ENCODE data around the gene TRMU. TPM values are rescaled to one million over a fixed set of nuclear protein-coding genes. Genes with fewer than 3 reads are reported as not detected.

Gene TRMU
- total RNA-seq, 1 experiment from 2014 or later, result 73.9 TPM

DNA sequence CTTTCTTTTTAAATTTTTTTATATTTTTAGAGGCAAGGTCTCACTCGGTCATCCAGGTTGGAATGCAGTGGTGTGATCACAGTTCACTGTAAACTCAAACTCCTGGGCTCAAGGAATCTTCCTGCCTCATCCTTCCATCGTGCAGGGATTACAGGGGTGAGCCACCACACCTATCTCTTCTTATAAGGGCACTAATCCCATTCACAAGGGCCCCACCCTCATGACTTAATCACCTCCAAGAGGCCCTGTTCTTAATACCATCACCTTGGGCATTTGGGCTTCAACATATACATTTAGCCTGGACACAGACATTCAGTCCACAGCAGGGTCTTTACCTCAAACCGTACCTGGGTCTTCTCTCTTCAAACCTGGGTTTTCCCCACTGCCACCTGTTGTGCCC lies 43.3 kb upstream of the TRMU start:
- POLR2A ChIA-PET, result no interaction called here
- BruUV-seq (replicated peaks), result no TSS peak
- peaks cover 43% of the 10 kb centered on the region for H3K36me3 Mint-ChIP-seq (ENCODE audit: insufficient read depth, unreplicated experiment)

GRCh38 chr22:46292732-46293131 lies 42.8 kb upstream of the TRMU start:
- intact Hi-C loops (cut with micrococcal nuclease; ENCODE audit: unreplicated experiment), result no loop called here
- no peaks in the 10 kb centered on the region for H3K9me3 Mint-ChIP-seq (ENCODE audit: unreplicated experiment)
- H3K4me1 Mint-ChIP-seq (ENCODE audit: low read depth, unreplicated experiment), result peaks cover 10% of the 10 kb centered on the region
- H3K4me1 ChIP-seq, result peaks cover 8% of the 10 kb centered on the region; the same call in 1 of the 2 replicates
- no peak overlapping the region for H3K4me3 ChIP-seq (ENCODE audit: low read depth, low read length)
- DNase-seq, result no peak
- peaks cover 43% of the 10 kb centered on the region for H3K36me3 Mint-ChIP-seq (ENCODE audit: insufficient read depth, unreplicated experiment)
- H3K27ac Mint-ChIP-seq (ENCODE audit: unreplicated experiment), result no peak overlapping the region
- TF ChIP-seq, protein P1, sequence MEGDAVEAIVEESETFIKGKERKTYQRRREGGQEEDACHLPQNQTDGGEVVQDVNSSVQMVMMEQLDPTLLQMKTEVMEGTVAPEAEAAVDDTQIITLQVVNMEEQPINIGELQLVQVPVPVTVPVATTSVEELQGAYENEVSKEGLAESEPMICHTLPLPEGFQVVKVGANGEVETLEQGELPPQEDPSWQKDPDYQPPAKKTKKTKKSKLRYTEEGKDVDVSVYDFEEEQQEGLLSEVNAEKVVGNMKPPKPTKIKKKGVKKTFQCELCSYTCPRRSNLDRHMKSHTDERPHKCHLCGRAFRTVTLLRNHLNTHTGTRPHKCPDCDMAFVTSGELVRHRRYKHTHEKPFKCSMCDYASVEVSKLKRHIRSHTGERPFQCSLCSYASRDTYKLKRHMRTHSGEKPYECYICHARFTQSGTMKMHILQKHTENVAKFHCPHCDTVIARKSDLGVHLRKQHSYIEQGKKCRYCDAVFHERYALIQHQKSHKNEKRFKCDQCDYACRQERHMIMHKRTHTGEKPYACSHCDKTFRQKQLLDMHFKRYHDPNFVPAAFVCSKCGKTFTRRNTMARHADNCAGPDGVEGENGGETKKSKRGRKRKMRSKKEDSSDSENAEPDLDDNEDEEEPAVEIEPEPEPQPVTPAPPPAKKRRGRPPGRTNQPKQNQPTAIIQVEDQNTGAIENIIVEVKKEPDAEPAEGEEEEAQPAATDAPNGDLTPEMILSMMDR (IDR thresholded peaks at IDR 0.05; ENCODE audit: insufficient read depth in 1 of 2, low read depth in 1 of 2, low read length in 1 of 2, severe bottlenecking in 1 of 2, unreplicated experiment in 1 of 2), result no peak
- no peak overlapping the region for H3K4me3 Mint-ChIP-seq (ENCODE audit: unreplicated experiment)
- no TSS peak for BruUV-seq (replicated peaks)
- H3K36me3 ChIP-seq (ENCODE audit: control insufficient read depth, insufficient read depth, low read length), result peaks cover 2% of the 10 kb centered on the region
- no peaks in the 10 kb centered on the region for H3K27me3 Mint-ChIP-seq (ENCODE audit: insufficient read depth, unreplicated experiment)
- POLR2A ChIA-PET, result no interaction called here
- no peaks in the 10 kb centered on the region for H3K9me3 ChIP-seq
- no peaks in the 10 kb centered on the region for H3K27me3 ChIP-seq (replicated peaks; ENCODE audit: control insufficient read depth, insufficient read depth, low read length)
- CTCF ChIA-PET, result no interaction called here

More for the DNA sequence above, 43.3 kb upstream of the TRMU start:
- intact Hi-C loops (cut with micrococcal nuclease; ENCODE audit: unreplicated experiment), result no loop called here
- no peak overlapping the region for H3K4me3 Mint-ChIP-seq (ENCODE audit: unreplicated experiment)
- H3K4me1 Mint-ChIP-seq (ENCODE audit: low read depth, unreplicated experiment), result peaks cover 10% of the 10 kb centered on the region
- no peak for DNase-seq
- CTCF ChIA-PET, result no interaction called here
- H3K27ac Mint-ChIP-seq (ENCODE audit: unreplicated experiment), result no peak overlapping the region
- H3K27me3 Mint-ChIP-seq (ENCODE audit: insufficient read depth, unreplicated experiment), result no peaks in the 10 kb centered on the region
- TF ChIP-seq, protein P1 (IDR thresholded peaks at IDR 0.05; ENCODE audit: insufficient read depth in 1 of 2, low read depth in 1 of 2, low read length in 1 of 2, severe bottlenecking in 1 of 2, unreplicated experiment in 1 of 2), result no peak
- peaks cover 2% of the 10 kb centered on the region for H3K36me3 ChIP-seq (ENCODE audit: control insufficient read depth, insufficient read depth, low read length)
- no peaks in the 10 kb centered on the region for H3K9me3 ChIP-seq
- H3K4me1 ChIP-seq, result peaks cover 8% of the 10 kb centered on the region; the same call in 1 of the 2 replicates
- no peak overlapping the region for H3K4me3 ChIP-seq (ENCODE audit: low read depth, low read length)
- no peaks in the 10 kb centered on the region for H3K9me3 Mint-ChIP-seq (ENCODE audit: unreplicated experiment)
- H3K27me3 ChIP-seq (replicated peaks; ENCODE audit: control insufficient read depth, insufficient read depth, low read length), result no peaks in the 10 kb centered on the region

DNA sequence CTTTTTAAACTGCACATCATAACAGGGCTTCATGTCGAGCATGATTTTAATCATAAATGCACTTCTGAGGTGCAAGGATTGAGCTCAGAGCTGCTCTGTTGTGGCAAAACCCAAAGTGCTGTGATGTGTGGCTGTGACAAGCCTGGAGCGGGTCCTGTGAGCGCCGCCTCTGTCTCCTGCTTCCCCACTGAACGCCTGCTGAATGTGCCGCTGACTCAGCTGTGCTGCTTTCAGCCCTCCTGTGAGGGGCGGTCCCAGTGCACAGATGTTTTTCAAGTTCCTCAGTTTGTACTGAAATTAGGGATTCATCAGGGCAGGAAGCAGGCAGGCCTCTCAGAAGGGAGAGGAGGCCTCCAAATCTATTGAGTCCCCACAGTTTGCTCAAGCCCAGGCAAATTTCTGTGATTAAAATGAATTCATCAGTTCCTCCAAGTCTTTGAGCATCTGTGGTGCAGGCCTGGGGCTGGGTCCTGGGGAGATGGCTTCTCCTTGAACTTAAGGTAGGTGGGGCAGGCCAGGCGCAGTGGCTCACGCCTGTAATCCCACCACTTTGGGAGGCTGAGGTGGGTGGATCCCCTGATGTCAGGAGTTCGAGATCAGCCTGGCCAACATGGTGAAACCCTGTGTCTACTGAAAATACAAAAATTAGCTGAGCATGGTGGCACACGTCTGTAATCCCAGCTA lies 41.8 kb upstream of the TRMU start:
- Histone ChIP-seq H3K4me1 (peaks cover 8% of the 10 kb centered on the region; the same call in 1 of the 2 replicates), H3K9me3 (no peaks in the 10 kb centered on the region), H3K27me3 (replicated peaks; ENCODE audit: control insufficient read depth, insufficient read depth, low read length) (no peaks in the 10 kb centered on the region), H3K36me3 (ENCODE audit: control insufficient read depth, insufficient read depth, low read length) (peaks cover 1% of the 10 kb centered on the region), H3K4me3 (ENCODE audit: low read depth, low read length) (no peak overlapping the region)
- Mint-ChIP-seq H3K9me3 (ENCODE audit: unreplicated experiment) (no peaks in the 10 kb centered on the region), H3K4me3 (ENCODE audit: unreplicated experiment) (no peak overlapping the region), H3K36me3 (ENCODE audit: insufficient read depth, unreplicated experiment) (peaks cover 46% of the 10 kb centered on the region), H3K4me1 (ENCODE audit: low read depth, unreplicated experiment) (peaks cover 14% of the 10 kb centered on the region), H3K27ac (ENCODE audit: unreplicated experiment) (no peak overlapping the region), H3K27me3 (ENCODE audit: insufficient read depth, unreplicated experiment) (no peaks in the 10 kb centered on the region)
- POLR2A ChIA-PET, result no interaction called here
- CTCF ChIA-PET, result no interaction called here
- intact Hi-C loops (cut with micrococcal nuclease; ENCODE audit: unreplicated experiment), result no loop called here
- BruUV-seq (replicated peaks), result no TSS peak
- TF ChIP-seq, protein P1 (IDR thresholded peaks at IDR 0.05; ENCODE audit: insufficient read depth in 1 of 2, low read depth in 1 of 2, low read length in 1 of 2, severe bottlenecking in 1 of 2, unreplicated experiment in 1 of 2), result no peak
- no peak for DNase-seq

Measured in Caco-2 (cell line).